GM11168 (cell line): ENCODE measurements around the gene TRIM33.
"Not testable (repeated sequence)": the region's sequence is repeated elsewhere in the genome, so short reads cannot be mapped to it uniquely, and the experiment has no call there.

Experiments
- in situ Hi-C: fragments of 300-500 bp; cut with MboI; formaldehyde crosslinking; loops from one replicate; pipeline ENCODE4 v1.12.0; 2022; ENCODE audit warnings: low sequenced_read_pairs; ENCODE audit not compliant: unreplicated experiment

The TRIM33 gene

GRCh38 chr1:114512595-114513280, 1.7 kb upstream of the TRIM33 start:
- in situ Hi-C loops, result no loop called here

- in situ Hi-C loops, result no loop called here
Observed at GRCh38 chr1:114510274-114511031, 550 bp downstream of the TRIM33 start.

GRCh38 chr1:114509596-114510273, 1.3 kb downstream of the TRIM33 start:
- in situ Hi-C loops, result no loop called here

- in situ Hi-C loops, result no loop called here
Observed at GRCh38 chr1:114508386-114508898, 2.6 kb downstream of the TRIM33 start.

GRCh38 chr1:114507513-114507912, 3.5 kb downstream of the TRIM33 start:
- in situ Hi-C loops, result no loop called here

GRCh38 chr1:114505148-114505561, 5.8 kb downstream of the TRIM33 start:
- in situ Hi-C loops, result no loop called here

GRCh38 chr1:114503916-114504422, 7.0 kb downstream of the TRIM33 start:
- in situ Hi-C loops, result no loop called here

GRCh38 chr1:114502080-114502479, 8.9 kb downstream of the TRIM33 start:
- in situ Hi-C loops, result no loop called here

GRCh38 chr1:114499478-114499877, 11.5 kb downstream of the TRIM33 start:
- in situ Hi-C loops, result no loop called here

- in situ Hi-C loops, result no loop called here
Observed at GRCh38 chr1:114496089-114496488, 14.9 kb downstream of the TRIM33 start.

GRCh38 chr1:114495486-114495885, 15.5 kb downstream of the TRIM33 start:
- in situ Hi-C loops, result no loop called here

- in situ Hi-C loops, result no loop called here
Observed at GRCh38 chr1:114492978-114493377, 18.0 kb downstream of the TRIM33 start.

- in situ Hi-C loops, result no loop called here
Observed at GRCh38 chr1:114490274-114490693, 20.7 kb downstream of the TRIM33 start.

- in situ Hi-C loops, result no loop called here
Observed at GRCh38 chr1:114488739-114489138, 22.3 kb downstream of the TRIM33 start.

GRCh38 chr1:114485286-114485685, 25.7 kb downstream of the TRIM33 start:
- in situ Hi-C loops, result no loop called here

- in situ Hi-C loops, result no loop called here
Observed at GRCh38 chr1:114482585-114482984, 28.4 kb downstream of the TRIM33 start.

GRCh38 chr1:114479636-114480035, 31.4 kb downstream of the TRIM33 start:
- in situ Hi-C loops, result not testable (repeated sequence)

GRCh38 chr1:114479134-114479533, 31.9 kb downstream of the TRIM33 start:
- in situ Hi-C loops, result no loop called here

- in situ Hi-C loops, result no loop called here
Observed at GRCh38 chr1:114473796-114474195, 37.2 kb downstream of the TRIM33 start.

- in situ Hi-C loops, result no loop called here
Observed at GRCh38 chr1:114472408-114472807, 38.6 kb downstream of the TRIM33 start.

GRCh38 chr1:114470681-114471080, 40.3 kb downstream of the TRIM33 start:
- in situ Hi-C loops, result no loop called here
